K562 (cell line): ENCODE measurements around the gene UQCC2. TPM values are rescaled to one million over a fixed set of nuclear protein-coding genes. Genes with fewer than 3 reads are reported as not detected.

Source experiments
- ATF2 ChIP-seq: sonication (generic); formaldehyde crosslinking; IDR thresholded peaks from 2 replicates; pipeline ENCODE4 v1.8.1; 2022; ENCODE audit warnings: missing genetic modification reagents
- CHAMP1 ChIP-seq: fragments of 450-650 bp; IDR thresholded peaks from 2 replicates; pipeline ENCODE4 v1.6.1; 2016; ENCODE audit warnings: mild to moderate bottlenecking
- CHD7 ChIP-seq: fragments of 200-600 bp; sonication (generic); IDR thresholded peaks from one replicate; pipeline ENCODE4 v1.6.1; 2012; ENCODE audit warnings: mild to moderate bottlenecking, low read depth, low read length, inconsistent platforms
- FOS ChIP-seq: IDR thresholded peaks from 3 replicates; pipeline ENCODE4 v1.6.1; 2011; ENCODE audit not compliant: insufficient read length; ENCODE audit errors: extremely low read depth
- PREB ChIP-seq: sonication (generic); formaldehyde crosslinking; IDR thresholded peaks from 2 replicates; pipeline ENCODE4 v1.8.1; 2023; ENCODE audit warnings: mild to moderate bottlenecking, missing genetic modification reagents
- SMC3 ChIP-seq: conservative IDR thresholded peaks from 2 replicates; pipeline ENCODE4 v1.6.1; 2011; ENCODE audit warnings: low read depth, low read length, improper control_type of control experiment; ENCODE audit not compliant: insufficient read depth
- ZNF134 ChIP-seq: fragments of 250-450 bp; sonication (Bioruptor Pico); conservative IDR thresholded peaks from 2 replicates; pipeline ENCODE4 v1.4.0; 2020
- ZNF146 ChIP-seq: IDR thresholded peaks from one replicate; pipeline ENCODE4 v1.6.1; 2018; ENCODE audit warnings: missing compliant biosample characterization; ENCODE audit not compliant: unreplicated experiment
- ZNF282 ChIP-seq: sonication (generic); formaldehyde crosslinking; IDR thresholded peaks from 2 replicates; pipeline ENCODE4 v1.8.1; 2023; ENCODE audit warnings: missing genetic modification reagents
- ZNF668 ChIP-seq: fragments of 250-450 bp; sonication (Bioruptor Pico); IDR thresholded peaks from 2 replicates; pipeline ENCODE4 v1.8.0; 2022; ENCODE audit warnings: mild to moderate bottlenecking, inconsistent platforms
- polyA plus RNA-seq, 8 experiments: library from polyadenylated mRNA; depleted of rRNA in 4 of 8; stranded (reverse) in 5 of 8; unstranded in 3 of 8; fragments of >200 nt; fragmentation: Nextera tagmentation in 2 of 8; fragmentation: Illumina TruSeq in 1 of 8; extraction: Ambion mirVana in 2 of 8; extraction: Trizol in 1 of 8; gene quantifications; 2 replicates each; pipeline versions ENCODE4 v1.2.1 to v1.2.3, GENCODE V29; 2011 to 2014; ENCODE audit warnings: inconsistent platforms in 1 of 8, missing spikeins in 1 of 8
- total RNA-seq, 7 experiments: library from RNA; depleted of rRNA in 6 of 7; stranded (reverse); fragments of >200 nt in 6 of 7; fragmentation: Illumina TruSeq in 2 of 7; extraction: Trizol in 2 of 7; gene quantifications; 2 replicates each; pipeline versions ENCODE4 v1.2.1 to v1.2.3, GENCODE V29; 2011 to 2021; ENCODE audit warnings: low replicate concordance in 1 of 7

Gene UQCC2
- total and polyA plus RNA-seq, 9 of the 15 experiments (the other 6 are each of a cell fraction or from before 2014, with no cell fraction given), result 58.5 to 927 (median 158) TPM

- TF ChIP-seq CHD7 (no peak), PREB (no peak), FOS (no peak), CHAMP1 (no peak), ZNF134 (CRISPR knock-in tag) (no peak), ZNF668 (CRISPR knock-in tag) (no peak), ZNF282 (CRISPR knock-in tag) (no peak), ATF2 (CRISPR knock-in tag) (no peak), SMC3 (peak; percentile 70), ZNF146 (no peak)
Observed at GRCh38 chr6:33711140-33712129, at the start of gene UQCC2 (continued).
